Large intestine (tissue), 3 donors: Measurements from ENCODE around the gene CCSER2. TPM values are rescaled to one million over a fixed set of nuclear protein-coding genes. Genes with fewer than 3 reads are reported as not detected.

Source experiments
- DNase-seq, 2 donors: peaks; one replicate each; pipeline versions ENCODE4 v3.0.0 to v3.0.0-alpha.2; 2013
- H3K27ac ChIP-seq: one replicate; pipeline ENCODE4 v1.5.1; 2013; ENCODE audit warnings: low read length
- H3K27me3 ChIP-seq: 2 replicates; pipeline ENCODE4 v1.6.1; 2013; ENCODE audit warnings: low read length; ENCODE audit not compliant: control insufficient read depth, insufficient read depth
- H3K36me3 ChIP-seq: 2 replicates; pipeline ENCODE4 v1.6.1; 2013; ENCODE audit warnings: low read length; ENCODE audit not compliant: control insufficient read depth, insufficient read depth
- H3K4me1 ChIP-seq: one replicate; pipeline ENCODE4 v1.6.1; 2013; ENCODE audit warnings: low read length; ENCODE audit not compliant: control insufficient read depth, insufficient read depth
- H3K4me3 ChIP-seq: one replicate; pipeline ENCODE4 v1.5.1; 2013; ENCODE audit warnings: low read length
- H3K9me3 ChIP-seq: one replicate; pipeline ENCODE4 v1.6.1; 2013; ENCODE audit warnings: mild to moderate bottlenecking, low read depth, low read length, moderate library complexity; ENCODE audit not compliant: control insufficient read depth
- WGBS: methylation state at CpG from one replicate; pipeline ENCODE4 v1.1.5; 2013; ENCODE audit warnings: low lambda C conversion rate; ENCODE audit not compliant: insufficient coverage; 5-methylcytosine and 5-hydroxymethylcytosine counted together
- polyA plus RNA-seq: library from polyadenylated mRNA; unstranded; fragments of 120-200 nt; gene quantifications from one replicate; pipeline ENCODE4 v1.2.1, GENCODE V29; 2013

CCSER2 gene
- polyA plus RNA-seq, 1 donor: 16.9 TPM

GRCh38 chr10:84293574-84294016, 34.8 kb upstream of the CCSER2 start:
- peaks cover 4% of the 10 kb centered on the region for H3K27me3 ChIP-seq
- no peaks in the 10 kb centered on the region for H3K9me3 ChIP-seq
- H3K36me3 ChIP-seq: no peaks in the 10 kb centered on the region
- no peak for DNase-seq
- H3K4me1 ChIP-seq: no peaks in the 10 kb centered on the region
- no peak overlapping the region for H3K4me3 ChIP-seq
- H3K27ac ChIP-seq: no peak overlapping the region
- WGBS: no CpG with 5 or more reads among the region's 4 CpGs

DNA sequence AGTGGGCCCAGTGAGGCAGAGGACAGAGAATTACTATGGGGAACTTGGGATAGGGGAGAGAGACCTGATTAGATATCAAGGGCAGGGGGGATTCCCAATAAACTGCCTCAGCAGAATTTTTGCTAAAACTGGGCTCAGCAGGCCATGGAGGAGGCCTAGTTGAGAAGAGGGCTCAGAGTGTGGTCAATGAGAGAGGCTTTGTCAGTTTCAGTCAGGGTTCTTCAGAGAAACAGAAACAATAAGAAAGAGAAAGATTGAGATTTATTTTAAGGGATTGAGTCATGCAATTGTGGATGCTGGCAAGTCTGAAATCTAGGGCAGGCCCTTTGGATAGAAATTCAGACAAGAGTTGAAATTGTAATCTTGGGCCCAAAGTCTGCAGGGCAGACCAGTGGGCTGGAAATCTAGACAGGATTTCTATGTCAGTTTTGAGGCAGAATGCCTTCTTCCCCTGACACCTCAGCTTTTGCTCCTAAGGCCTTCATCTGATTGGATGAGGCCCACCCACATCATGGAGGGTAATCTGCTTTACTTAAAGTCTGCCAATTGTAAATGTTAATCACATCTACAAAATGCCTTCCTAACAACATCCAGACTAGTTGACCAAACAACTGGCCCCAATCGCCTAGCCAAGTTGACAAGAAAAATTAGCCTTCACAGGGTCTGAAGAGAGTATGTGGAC, 33.5 kb upstream of the CCSER2 start:
- no CpG with 5 or more reads among the region's 1 CpG for WGBS
- DNase-seq: no peak
- Histone ChIP-seq H3K9me3 (no peaks in the 10 kb centered on the region), H3K27ac (no peak overlapping the region), H3K36me3 (no peaks in the 10 kb centered on the region), H3K27me3 (peaks cover 4% of the 10 kb centered on the region), H3K4me3 (no peak overlapping the region), H3K4me1 (no peaks in the 10 kb centered on the region)

DNA sequence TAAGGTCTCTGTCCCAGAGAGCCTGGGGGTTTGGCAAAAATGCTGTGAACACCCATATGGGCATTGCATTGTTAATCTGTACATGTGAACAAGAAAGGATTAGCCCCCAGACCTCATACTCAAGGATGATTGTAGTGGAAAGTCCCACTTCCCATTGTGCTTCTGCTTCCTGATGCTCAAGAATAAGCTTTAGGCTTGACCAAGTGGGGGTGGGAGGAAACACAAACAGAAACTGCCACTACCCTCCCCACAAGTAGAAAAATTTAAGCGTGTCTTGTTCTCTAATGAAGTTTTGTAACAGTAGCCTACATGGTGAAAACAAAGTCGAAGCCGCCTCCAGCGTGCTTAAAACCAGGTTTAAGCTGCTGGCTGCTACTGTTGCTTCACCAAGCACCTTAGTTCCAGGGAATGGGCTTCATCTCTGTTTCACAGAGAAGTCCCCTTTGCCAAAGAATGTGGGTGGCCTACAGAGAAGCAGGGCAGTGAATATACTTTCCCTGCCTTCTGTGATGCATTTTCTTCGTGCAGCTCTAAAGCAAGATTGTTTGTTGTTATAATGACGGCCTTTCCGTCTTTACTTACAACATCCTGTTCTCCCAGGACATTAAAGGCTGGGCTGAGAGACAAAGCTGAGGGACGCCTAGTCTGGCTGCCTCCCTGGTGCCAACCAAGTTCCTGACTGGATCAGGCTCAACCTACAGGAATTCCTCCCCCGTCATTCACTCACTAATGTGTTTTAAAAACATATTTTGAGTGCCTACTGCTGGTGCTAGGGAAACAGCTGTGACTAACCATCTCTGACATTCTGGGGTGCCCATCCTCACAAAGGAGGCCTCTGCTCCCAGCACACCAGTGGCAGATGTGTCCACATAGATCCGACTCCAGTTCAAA, 32.1 kb upstream of the CCSER2 start:
- peaks cover 4% of the 10 kb centered on the region for H3K27me3 ChIP-seq
- no peak overlapping the region for H3K27ac ChIP-seq
- no peak overlapping the region for H3K4me3 ChIP-seq
- 65% methylated on average over 5 of the region's 10 CpGs for whole genome bisulfite sequencing
- H3K4me1 ChIP-seq: no peaks in the 10 kb centered on the region
- no peaks in the 10 kb centered on the region for H3K9me3 ChIP-seq
- H3K36me3 ChIP-seq: no peaks in the 10 kb centered on the region
- no peak for DNase-seq

- peaks cover 9% of the 10 kb centered on the region for H3K27me3 ChIP-seq
- H3K9me3 ChIP-seq: no peaks in the 10 kb centered on the region
- no peak for DNase-seq
- H3K27ac ChIP-seq: no peak overlapping the region
- H3K4me3 ChIP-seq: no peak overlapping the region
- WGBS: no CpG with 5 or more reads among the region's 3 CpGs
- H3K4me1 ChIP-seq: no peaks in the 10 kb centered on the region
- no peaks in the 10 kb centered on the region for H3K36me3 ChIP-seq
These were observed 30.3 kb upstream of the CCSER2 start for GRCh38 chr10:84298057-84298456.

GRCh38 chr10:84302223-84302622, 26.2 kb upstream of the CCSER2 start:
- whole genome bisulfite sequencing: no CpG with 5 or more reads among the region's 2 CpGs
- Histone ChIP-seq H3K4me3 (no peak overlapping the region), H3K27me3 (peaks cover 9% of the 10 kb centered on the region), H3K36me3 (no peaks in the 10 kb centered on the region), H3K9me3 (no peaks in the 10 kb centered on the region), H3K4me1 (no peaks in the 10 kb centered on the region), H3K27ac (no peak overlapping the region)
- DNase-seq: no peak

DNA sequence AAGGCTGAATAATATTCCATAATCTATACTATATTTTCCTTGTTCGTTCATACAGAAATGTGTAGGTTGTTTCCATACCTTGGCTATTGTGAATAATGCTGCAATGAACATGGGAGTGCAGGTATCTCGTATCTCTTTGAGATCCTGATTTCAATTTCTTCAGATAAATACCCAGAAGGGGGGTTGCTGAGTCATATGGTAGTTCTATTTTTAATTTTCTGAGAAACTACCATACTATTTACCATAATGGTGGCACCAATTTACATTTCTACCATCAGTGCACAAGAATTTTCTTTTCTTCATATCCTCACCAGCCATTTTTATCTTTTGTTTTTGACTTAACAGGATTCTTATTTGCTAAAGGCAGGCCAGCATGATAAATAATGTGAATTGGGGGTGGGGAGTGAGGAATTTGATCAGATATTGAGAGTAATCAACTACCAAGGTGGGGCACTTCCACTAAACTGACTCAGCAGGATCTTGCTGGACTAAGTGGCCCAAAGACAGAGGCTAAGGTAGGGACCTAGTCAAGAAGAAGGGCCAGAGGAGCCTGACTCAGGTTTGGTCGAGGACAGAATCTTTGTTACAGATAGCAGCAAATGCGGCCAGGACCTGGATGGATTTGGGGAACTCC, 21.5 kb upstream of the CCSER2 start:
- Histone ChIP-seq H3K4me1 (no peaks in the 10 kb centered on the region), H3K27ac (no peak overlapping the region), H3K27me3 (peaks cover 5% of the 10 kb centered on the region), H3K36me3 (no peaks in the 10 kb centered on the region), H3K4me3 (no peak overlapping the region), H3K9me3 (no peaks in the 10 kb centered on the region)
- no CpG with 5 or more reads among the region's 4 CpGs for WGBS
- no peak for DNase-seq

DNA sequence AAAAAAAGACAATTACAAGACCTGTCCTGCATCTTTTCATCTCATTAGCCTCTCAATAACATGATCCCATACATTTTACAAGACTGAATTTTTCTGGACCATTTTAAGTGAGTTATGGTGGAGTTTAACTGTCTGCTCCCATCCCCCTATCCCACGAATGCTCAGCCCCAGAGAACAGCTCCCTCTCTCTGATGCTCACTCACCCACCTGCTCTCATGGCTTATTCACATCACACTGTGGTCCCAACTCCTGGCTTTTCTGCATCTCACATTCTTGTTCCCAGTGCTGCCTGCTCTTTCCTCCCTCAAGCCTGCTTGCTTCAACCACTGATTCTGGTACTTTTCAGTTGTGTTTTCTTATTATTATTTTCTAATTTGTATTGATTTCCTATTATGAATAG, 20.4 kb upstream of the CCSER2 start:
- Histone ChIP-seq H3K9me3 (no peaks in the 10 kb centered on the region), H3K27ac (no peak overlapping the region), H3K4me1 (no peaks in the 10 kb centered on the region), H3K4me3 (no peak overlapping the region), H3K36me3 (no peaks in the 10 kb centered on the region), H3K27me3 (no peaks in the 10 kb centered on the region)
- WGBS: no CpG with 5 or more reads among the region's 1 CpG
- no peak for DNase-seq

- WGBS: 100% methylated on average over 1 of the region's 6 CpGs
- Histone ChIP-seq H3K27me3 (no peaks in the 10 kb centered on the region), H3K36me3 (no peaks in the 10 kb centered on the region), H3K4me1 (no peaks in the 10 kb centered on the region), H3K27ac (no peak overlapping the region), H3K4me3 (no peak overlapping the region), H3K9me3 (no peaks in the 10 kb centered on the region)
- no peak for DNase-seq
These were observed 19.7 kb upstream of the CCSER2 start for GRCh38 chr10:84308481-84309304.

- Histone ChIP-seq H3K36me3 (no peaks in the 10 kb centered on the region), H3K4me3 (no peak overlapping the region), H3K27ac (no peak overlapping the region), H3K9me3 (no peaks in the 10 kb centered on the region), H3K27me3 (no peaks in the 10 kb centered on the region), H3K4me1 (no peaks in the 10 kb centered on the region)
- WGBS: no CpG with 5 or more reads among the region's 2 CpGs
- DNase-seq: no peak
These were observed 17.9 kb upstream of the CCSER2 start for GRCh38 chr10:84310470-84310869.

DNA sequence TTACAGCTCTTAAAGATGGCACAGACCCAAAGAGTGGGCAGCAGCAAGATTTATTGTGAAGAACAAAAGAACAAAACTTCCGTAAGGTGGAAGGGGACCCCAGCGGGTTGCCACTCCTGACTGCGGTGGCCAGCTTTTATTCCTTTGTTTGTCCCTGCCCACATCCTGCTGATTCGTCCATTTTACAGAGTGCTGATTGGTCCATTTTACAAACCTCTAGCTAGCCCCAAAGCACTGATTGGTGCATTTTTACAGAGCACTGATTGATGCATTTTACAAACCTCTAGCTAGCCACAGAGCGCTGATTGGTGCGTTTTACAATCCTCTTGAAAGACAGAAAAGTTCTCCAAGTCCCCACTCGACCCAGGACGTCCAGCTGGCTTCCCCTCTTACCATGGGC, 16.8 kb upstream of the CCSER2 start:
- Histone ChIP-seq H3K27me3 (no peaks in the 10 kb centered on the region), H3K27ac (no peak overlapping the region), H3K36me3 (no peaks in the 10 kb centered on the region), H3K9me3 (no peaks in the 10 kb centered on the region), H3K4me1 (no peaks in the 10 kb centered on the region), H3K4me3 (no peak overlapping the region)
- no CpG with 5 or more reads among the region's 8 CpGs for WGBS
- DNase-seq: no peak
